ENCODE data around the gene CCDC18.
"Not testable (repeated sequence)": the region's sequence is repeated elsewhere in the genome, so short reads cannot be mapped to it uniquely, and the experiment has no call there.

The CCDC18 gene

GRCh38 chr1:93174638-93175037 lies 5.9 kb upstream of the CCDC18 start:
- DNase-seq (ENCODE audit: low read depth in 3 of 3) = not testable (repeated sequence)

GRCh38 chr1:93177991-93178390 lies 2.5 kb upstream of the CCDC18 start:
- DNase-seq (ENCODE audit: low read depth in 3 of 3) = no peak

GRCh38 chr1:93178418-93178817 lies 2.1 kb upstream of the CCDC18 start:
- DNase-seq (ENCODE audit: low read depth in 3 of 3) = no peak

- DNase-seq (ENCODE audit: low read depth in 3 of 3) = peak; percentile 92 to 94 (median 93)
These were observed 420 bp upstream of the CCDC18 start, which contains the start of gene TMED5 for GRCh38 chr1:93179886-93180722. Gene TMED5 (minus strand): TSS chr1:93180413. CDS start chr1:93180242, 171 bp downstream.

GRCh38 chr1:93186667-93187066 lies 6.1 kb downstream of the CCDC18 start:
- no peak for DNase-seq (ENCODE audit: low read depth in 3 of 3)

- no peak for DNase-seq (ENCODE audit: low read depth in 3 of 3)
These were observed 9.9 kb downstream of the CCDC18 start for GRCh38 chr1:93190432-93190831.

GRCh38 chr1:93194231-93194990 lies 13.9 kb downstream of the CCDC18 start:
- no peak for DNase-seq (ENCODE audit: low read depth in 3 of 3)

- DNase-seq (ENCODE audit: low read depth in 3 of 3) = no peak
These were observed 16.1 kb downstream of the CCDC18 start for GRCh38 chr1:93196591-93196990.

- no peak for DNase-seq (ENCODE audit: low read depth in 3 of 3)
These were observed 18.6 kb downstream of the CCDC18 start for GRCh38 chr1:93199150-93199549.

GRCh38 chr1:93200086-93200620 lies 19.6 kb downstream of the CCDC18 start:
- DNase-seq (ENCODE audit: low read depth in 3 of 3) = no peak

GRCh38 chr1:93200714-93201113 lies 20.2 kb downstream of the CCDC18 start:
- DNase-seq (ENCODE audit: low read depth in 3 of 3) = no peak

- DNase-seq (ENCODE audit: low read depth in 3 of 3) = no peak
These were observed 25.5 kb downstream of the CCDC18 start for GRCh38 chr1:93205892-93206566.

- no peak for DNase-seq (ENCODE audit: low read depth in 3 of 3)
These were observed 26.0 kb downstream of the CCDC18 start for GRCh38 chr1:93206567-93206954.

GRCh38 chr1:93207211-93207610 lies 26.7 kb downstream of the CCDC18 start:
- no peak for DNase-seq (ENCODE audit: low read depth in 3 of 3)

GRCh38 chr1:93215322-93215721 lies 34.8 kb downstream of the CCDC18 start:
- no peak for DNase-seq (ENCODE audit: low read depth in 3 of 3)

- no peak for DNase-seq (ENCODE audit: low read depth in 3 of 3)
These were observed 38.9 kb downstream of the CCDC18 start for GRCh38 chr1:93219443-93219842.

- DNase-seq (ENCODE audit: low read depth in 3 of 3) = not testable (repeated sequence)
These were observed 40.2 kb downstream of the CCDC18 start for GRCh38 chr1:93220716-93221115.

GRCh38 chr1:93221913-93222312 lies 41.4 kb downstream of the CCDC18 start:
- no peak for DNase-seq (ENCODE audit: low read depth in 3 of 3)

- no peak for DNase-seq (ENCODE audit: low read depth in 3 of 3)
These were observed 42.6 kb downstream of the CCDC18 start for GRCh38 chr1:93223023-93223675.

- DNase-seq (ENCODE audit: low read depth in 3 of 3) = no peak
These were observed 54.7 kb downstream of the CCDC18 start for GRCh38 chr1:93235261-93235660.

GRCh38 chr1:93237021-93237420 lies 56.5 kb downstream of the CCDC18 start:
- no peak for DNase-seq (ENCODE audit: low read depth in 3 of 3)

- DNase-seq (ENCODE audit: low read depth in 3 of 3) = no peak
These were observed 57.9 kb downstream of the CCDC18 start for GRCh38 chr1:93238425-93238824.

Measured in stimulated activated CD4-positive, alpha-beta T cell treated with anti-CD3 and anti-CD28 coated beads, TNF-alpha, amount 100 ng/mL, for 24 hours (primary cell).